Stimulated activated CD4-positive, alpha-beta T cell treated with anti-CD3 and anti-CD28 coated beads, Interleukin-2, amount 100 ng/mL, for 4 hours (primary cell): Measurements from ENCODE around the gene JDP2.

Experiments
- DNase-seq: peaks from one replicate; pipeline ENCODE4 v3.0.0-alpha.2; 2020; ENCODE audit warnings: low read depth

The JDP2 gene

GRCh38 chr14:75484711-75485429, 57.0 kb downstream of the JDP2 start:
- DNase-seq = no peak

GRCh38 chr14:75486318-75486717, 58.5 kb downstream of the JDP2 start:
- DNase-seq = no peak

DNA sequence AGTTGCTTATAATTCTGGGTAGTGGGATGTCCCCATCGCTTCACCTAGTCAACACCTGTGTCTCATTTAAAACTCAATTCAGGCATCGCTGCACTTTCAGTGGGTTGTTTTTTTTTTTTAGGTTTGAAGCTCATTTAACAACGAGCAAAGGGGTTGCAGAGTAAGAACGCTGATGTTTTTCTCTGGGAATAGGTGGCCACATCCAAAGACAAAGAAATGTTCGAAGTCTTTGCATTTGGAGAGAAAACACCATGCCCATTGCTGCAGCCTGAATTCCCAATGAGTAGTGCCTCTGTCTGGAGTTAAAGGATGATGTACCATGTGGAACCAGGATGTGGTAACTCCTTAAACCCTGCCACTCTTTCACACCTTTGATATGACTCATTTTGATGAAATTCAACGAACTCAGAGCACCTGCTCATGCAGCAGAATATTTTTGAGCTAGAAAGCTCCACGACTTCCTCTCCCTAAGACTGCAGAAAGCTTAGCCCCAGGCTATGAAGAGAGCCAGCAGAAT, 59.4 kb downstream of the JDP2 start:
- no peak for DNase-seq

DNA sequence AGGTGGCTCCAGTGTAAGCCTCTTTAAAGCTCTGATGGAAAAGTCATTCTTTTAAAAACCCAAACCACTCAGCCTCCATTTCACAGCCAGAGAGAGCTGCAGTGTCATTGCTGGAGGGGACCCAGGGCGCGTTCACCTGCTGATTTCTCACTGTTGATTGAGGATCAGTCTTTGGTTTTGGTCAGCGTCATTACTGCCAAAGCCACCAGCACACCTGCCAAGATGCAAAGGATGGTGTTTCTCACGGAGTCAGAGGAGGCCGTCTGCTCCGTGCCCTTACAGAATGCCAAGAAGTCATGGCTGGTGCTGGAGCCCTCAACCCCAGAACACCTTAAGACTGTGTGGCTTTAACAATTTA, 61.6 kb downstream of the JDP2 start:
- DNase-seq = no peak

DNA sequence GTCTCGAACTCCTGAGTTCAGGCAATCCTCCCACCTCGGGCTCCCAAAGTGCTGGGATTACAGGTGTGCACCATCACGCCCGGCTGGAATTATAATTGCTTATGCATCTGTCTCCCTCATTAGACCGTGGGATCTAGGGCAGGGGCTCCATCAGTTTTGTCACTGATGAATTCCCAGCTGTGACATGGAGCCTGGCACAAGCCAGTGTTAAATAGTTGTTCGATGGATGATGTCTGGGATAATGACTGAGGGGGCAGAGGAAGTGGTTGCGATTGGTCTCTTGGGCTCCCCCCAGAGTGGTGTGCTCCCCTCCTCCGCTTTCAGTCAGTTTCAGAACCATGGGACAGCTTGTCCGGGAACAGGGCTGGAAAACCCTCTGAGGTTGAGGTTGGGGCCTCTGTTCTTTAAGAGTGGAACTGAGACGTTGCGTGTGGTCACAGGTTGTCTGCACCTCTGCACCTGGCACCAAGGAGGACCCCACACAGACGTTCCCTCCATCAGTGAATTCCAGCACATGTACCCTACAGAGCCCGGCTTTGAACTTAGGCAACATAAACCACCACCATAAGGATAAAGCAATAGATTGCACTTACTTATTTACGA, 63.7 kb downstream of the JDP2 start:
- DNase-seq = no peak

DNA sequence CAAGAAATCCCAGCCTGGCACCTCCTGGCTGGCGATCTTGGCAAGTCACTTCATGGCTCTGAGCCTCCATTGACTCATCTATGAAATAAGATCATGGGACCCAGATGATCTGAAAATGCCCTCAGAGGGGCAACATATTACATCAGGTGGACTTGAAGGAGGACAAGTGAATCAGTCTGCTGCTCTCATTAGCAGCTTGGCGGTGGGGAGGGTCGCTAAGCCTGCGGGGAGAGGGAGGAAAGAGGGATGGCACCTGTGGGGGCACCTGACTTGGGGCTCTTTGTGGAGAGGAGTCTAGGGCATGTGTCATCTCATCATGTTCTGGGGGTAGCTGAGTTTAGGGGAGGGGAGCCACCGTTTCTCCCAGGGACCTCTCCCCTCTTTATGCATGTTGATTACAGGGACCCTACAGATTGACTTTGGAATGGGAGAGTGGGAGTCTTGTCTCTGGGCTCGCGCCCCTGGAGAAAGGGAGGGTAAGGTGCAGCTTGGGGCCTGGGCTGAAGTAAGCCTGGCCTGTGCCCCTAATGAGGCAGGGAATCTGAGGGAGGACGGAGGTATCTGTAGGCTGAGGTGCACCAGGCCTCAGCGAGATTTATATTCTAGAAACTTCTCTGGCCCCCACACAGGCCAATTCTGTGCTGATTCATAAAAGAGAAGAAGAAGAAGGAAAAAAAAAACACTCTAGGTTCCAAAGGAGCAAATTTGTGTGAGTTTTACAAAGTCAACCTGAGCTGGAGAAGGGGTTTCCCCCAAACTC, 65.2 kb downstream of the JDP2 start:
- DNase-seq = no peak

DNA sequence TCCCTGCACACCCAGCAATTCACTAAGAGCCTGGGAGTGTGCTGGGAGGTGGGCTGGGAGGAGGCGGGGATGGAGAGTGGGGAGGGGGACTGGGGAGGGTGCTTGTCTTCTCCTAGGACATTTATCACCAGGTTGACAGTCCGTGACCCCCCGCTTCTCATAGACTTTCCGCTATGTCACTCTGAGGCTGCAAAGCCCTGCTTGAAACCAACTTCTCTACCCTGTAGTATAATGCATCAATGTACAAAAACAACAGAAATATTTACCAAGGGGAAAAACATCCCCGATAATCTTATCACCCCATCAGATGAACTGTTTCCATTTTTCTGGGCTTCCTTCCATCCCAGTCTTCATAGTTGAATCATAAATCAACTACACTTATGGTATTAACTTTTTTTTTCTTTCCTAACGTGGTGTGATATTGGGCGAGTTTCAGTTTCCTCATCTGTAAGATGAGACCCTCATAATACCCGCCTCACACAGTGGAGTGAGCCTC, 65.8 kb downstream of the JDP2 start:
- DNase-seq = no peak

DNA sequence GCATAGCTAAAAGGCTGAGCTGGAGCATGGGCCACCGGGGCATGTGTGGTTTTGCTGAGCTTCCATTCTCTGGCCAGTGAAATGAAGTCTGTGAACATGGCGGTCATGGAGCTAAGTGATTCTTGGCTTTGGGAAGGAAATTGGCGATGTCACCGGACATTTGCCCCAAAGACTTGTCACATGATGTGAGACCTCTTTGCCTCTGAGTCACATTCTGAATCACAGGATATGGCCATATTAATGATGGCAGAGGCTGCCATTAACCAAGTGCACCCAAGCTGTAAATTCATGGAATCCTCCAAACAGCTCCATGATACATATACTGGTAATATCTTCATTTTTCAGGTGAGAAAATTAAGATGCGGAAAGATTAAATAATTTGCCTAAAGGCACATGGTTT, 67.1 kb downstream of the JDP2 start:
- no peak for DNase-seq

- DNase-seq = no peak
These were observed 67.6 kb downstream of the JDP2 start for GRCh38 chr14:75495399-75495798.

GRCh38 chr14:75495882-75496281, 68.1 kb downstream of the JDP2 start:
- DNase-seq = no peak

- DNase-seq = no peak
These were observed 68.9 kb downstream of the JDP2 start for GRCh38 chr14:75496755-75497154.

GRCh38 chr14:75497191-75497590, 69.4 kb downstream of the JDP2 start:
- DNase-seq = no peak

GRCh38 chr14:75497701-75498100, 69.9 kb downstream of the JDP2 start:
- DNase-seq = no peak

DNA sequence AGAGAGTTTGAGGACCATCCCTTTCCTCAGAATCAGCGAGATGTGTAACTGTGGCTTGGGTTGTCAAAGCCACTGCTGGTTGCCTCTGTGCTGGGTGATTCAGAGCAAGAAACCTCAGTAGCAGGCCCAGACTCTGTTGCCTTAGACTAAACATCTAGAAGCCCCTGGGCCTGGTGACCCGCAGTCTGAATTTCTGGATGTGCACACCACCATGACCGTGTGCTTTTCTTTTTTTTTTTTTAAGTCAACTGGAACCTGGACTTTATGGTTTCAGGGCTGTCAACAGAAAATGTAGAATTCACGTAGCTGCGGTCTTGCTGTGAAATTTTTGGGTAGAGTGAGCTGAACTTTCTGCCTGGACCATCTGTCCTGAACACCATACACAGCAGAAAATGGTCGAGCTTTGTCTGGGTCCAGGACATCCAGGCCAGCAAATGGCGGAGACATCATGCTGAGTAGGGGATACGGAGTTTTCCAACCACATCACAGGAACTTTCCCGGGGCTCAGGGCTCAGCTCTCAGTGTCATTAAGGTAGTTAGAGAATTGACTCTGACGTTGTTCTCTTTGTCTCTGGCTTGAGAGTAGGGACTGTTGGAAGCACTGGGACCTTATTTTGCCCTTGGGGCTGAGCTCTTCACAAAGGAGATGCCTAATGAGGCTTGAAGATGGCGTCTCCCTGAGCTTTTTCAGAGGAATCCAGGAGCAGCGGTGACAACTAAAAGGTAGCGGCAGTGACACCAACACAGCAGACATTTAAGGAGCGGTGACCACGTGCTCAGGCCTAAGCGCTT, 71.5 kb downstream of the JDP2 start:
- DNase-seq = no peak

- no peak for DNase-seq
These were observed 73.3 kb downstream of the JDP2 start for GRCh38 chr14:75501080-75501479.

GRCh38 chr14:75504411-75504810, 76.6 kb downstream of the JDP2 start:
- no peak for DNase-seq

- no peak for DNase-seq
These were observed 79.1 kb downstream of the JDP2 start for GRCh38 chr14:75506930-75507329.

- no peak for DNase-seq
These were observed 82.7 kb downstream of the JDP2 start for GRCh38 chr14:75510547-75510946.

DNA sequence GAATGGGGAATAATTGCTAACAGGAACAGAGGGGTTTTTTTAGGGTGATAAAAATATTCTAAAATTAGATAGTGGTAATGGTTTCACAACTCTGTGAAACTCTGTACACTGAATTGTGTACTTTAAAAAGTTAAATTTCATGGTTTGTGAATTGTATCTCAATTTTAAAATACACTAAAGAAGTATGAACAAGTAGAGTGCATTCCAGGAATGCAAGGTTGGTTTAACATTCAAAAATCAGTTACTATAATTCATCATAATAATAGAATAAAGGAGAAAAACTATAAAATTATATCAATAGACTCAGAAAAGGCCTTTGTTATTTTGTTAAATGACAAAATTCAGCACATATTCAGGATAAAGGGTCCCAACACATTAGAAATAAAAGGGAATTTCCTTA, 83.4 kb downstream of the JDP2 start:
- no peak for DNase-seq

GRCh38 chr14:75513911-75514672, 86.3 kb downstream of the JDP2 start:
- no peak for DNase-seq
